Measurements from ENCODE around the gene FOXP1. TPM values are rescaled to one million over a fixed set of nuclear protein-coding genes. Genes with fewer than 3 reads are reported as not detected.

The FOXP1 gene
- total and polyA plus RNA-seq, 9 of the 15 experiments (the other 6 are each of a cell fraction or from before 2014, with no cell fraction given) = 7.7 to 34.5 (median 13.7) TPM

DNA sequence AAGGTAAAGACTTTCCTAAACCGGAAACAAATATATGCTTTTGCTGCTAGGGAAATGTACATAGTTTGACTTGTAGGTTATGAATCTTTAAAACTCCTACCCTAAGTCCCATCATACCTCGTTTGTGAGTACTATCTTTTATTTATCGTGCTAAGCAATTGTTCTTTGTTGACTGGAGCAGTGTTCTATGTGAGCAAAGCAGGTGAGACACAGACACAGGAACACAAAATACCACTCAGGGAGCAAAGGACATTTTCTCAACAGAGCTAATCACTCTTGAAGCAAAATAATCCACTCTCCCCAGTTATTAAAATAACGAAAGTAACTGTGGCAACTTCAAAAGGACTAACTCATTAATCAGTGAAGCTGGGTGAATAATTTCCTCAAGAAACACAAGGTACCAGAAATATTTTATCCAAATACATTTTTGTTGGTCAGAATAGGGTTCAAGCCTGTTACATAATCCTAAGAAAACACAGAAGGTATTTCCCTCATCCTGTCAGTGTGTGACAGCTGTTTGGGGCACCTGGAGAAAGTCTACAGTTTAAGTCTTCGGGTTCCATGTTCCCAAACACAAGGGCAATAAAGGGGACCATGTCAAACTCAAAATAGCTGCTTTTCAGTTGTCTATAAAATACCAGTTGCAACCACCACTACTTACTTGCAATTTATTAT lies 407.7 kb downstream of the FOXP1 start:
- no peaks in the 10 kb centered on the region for H3K79me2 ChIP-seq (ENCODE audit: control insufficient read depth, insufficient read depth, low read length)
- in situ Hi-C loops (cut with MboI) (no loop called here), intact Hi-C loops (cut with micrococcal nuclease) (no loop called here)
- no peaks in the 10 kb centered on the region for H3K36me3 ChIP-seq (ENCODE audit: control insufficient read depth, insufficient read depth, low read length)
- FAIRE-seq (no peak), DNase-seq (ENCODE audit: extremely low read depth in 1 of 4, low spot score in 3 of 4) (no peak), ATAC-seq (no peak)
- H3K9me3 ChIP-seq (replicated peaks; ENCODE audit: control insufficient read depth, insufficient read depth, low read depth, low read length) = no peaks in the 10 kb centered on the region
- H3K4me1 ChIP-seq (replicated peaks in 1 of 2; ENCODE audit: control insufficient read depth in 2 of 2, insufficient read depth in 2 of 2, low read length in 2 of 2) = no peaks in the 10 kb centered on the region; a peak in 1 of 5 replicates
- no peak overlapping the region for H2AFZ ChIP-seq (ENCODE audit: low read depth, low read length)
- no peak overlapping the region for H3K4me2 ChIP-seq (ENCODE audit: insufficient read depth, low read length)
- BruUV-seq (replicated peaks) = no TSS peak
- 62% methylated on average over 5 of the region's 5 CpGs for WGBS (ENCODE audit: insufficient coverage, low coverage, missing lambda C conversion rate)
- no peak for TF ChIP-seq ZNF174 (CRISPR knock-in tag; IDR thresholded peaks at IDR 0.05)
- TF ChIP-seq ZNF431 (CRISPR knock-in tag; IDR thresholded peaks at IDR 0.05) = no peak
- no peak for TF ChIP-seq EP400 (IDR thresholded peaks at IDR 0.05)
- TF ChIP-seq ZNF324 (CRISPR knock-in tag; IDR thresholded peaks at IDR 0.05) = no peak
- no peak for TF ChIP-seq HCFC1 (IDR thresholded peaks at IDR 0.05; ENCODE audit: low read depth, low read length)
- TF ChIP-seq E2F4 (CRISPR knock-in tag; IDR thresholded peaks at IDR 0.05; ENCODE audit: low read depth) = no peak
- no peak for TF ChIP-seq DEAF1 (CRISPR knock-in tag; IDR thresholded peaks at IDR 0.05)
- no peak for TF ChIP-seq ZNF217 (CRISPR knock-in tag; IDR thresholded peaks at IDR 0.05)
- TF ChIP-seq MTA1 (IDR thresholded peaks at IDR 0.05; ENCODE audit: borderline replicate concordance) = no peak
- TF ChIP-seq ZNF707 (CRISPR knock-in tag; conservative IDR thresholded peaks at IDR 0.05) = no peak
- TF ChIP-seq HEY1 (CRISPR knock-in tag; IDR thresholded peaks at IDR 0.05; ENCODE audit: borderline replicate concordance) = no peak
- TF ChIP-seq, protein P1, sequence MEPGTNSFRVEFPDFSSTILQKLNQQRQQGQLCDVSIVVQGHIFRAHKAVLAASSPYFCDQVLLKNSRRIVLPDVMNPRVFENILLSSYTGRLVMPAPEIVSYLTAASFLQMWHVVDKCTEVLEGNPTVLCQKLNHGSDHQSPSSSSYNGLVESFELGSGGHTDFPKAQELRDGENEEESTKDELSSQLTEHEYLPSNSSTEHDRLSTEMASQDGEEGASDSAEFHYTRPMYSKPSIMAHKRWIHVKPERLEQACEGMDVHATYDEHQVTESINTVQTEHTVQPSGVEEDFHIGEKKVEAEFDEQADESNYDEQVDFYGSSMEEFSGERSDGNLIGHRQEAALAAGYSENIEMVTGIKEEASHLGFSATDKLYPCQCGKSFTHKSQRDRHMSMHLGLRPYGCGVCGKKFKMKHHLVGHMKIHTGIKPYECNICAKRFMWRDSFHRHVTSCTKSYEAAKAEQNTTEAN (CRISPR knock-in tag; IDR thresholded peaks at IDR 0.05) = no peak
- no peak for TF ChIP-seq SRSF9 (IDR thresholded peaks at IDR 0.05; ENCODE audit: borderline replicate concordance, low read depth, low read length)
- H3K27ac ChIP-seq (ENCODE audit: extremely low read depth, low read depth, low read length) = no peak overlapping the region
- H3K9me1 ChIP-seq (ENCODE audit: control insufficient read depth, insufficient read depth, low read length) = no peaks in the 10 kb centered on the region
- POLR2A ChIA-PET = no interaction called here
- H3K27me3 ChIP-seq (ENCODE audit: control insufficient read depth in 2 of 2, insufficient read depth in 2 of 2, low read length in 2 of 2) = no peaks in the 10 kb centered on the region
- no peak overlapping the region for H3K4me3 ChIP-seq
- no peak overlapping the region for H3K9ac ChIP-seq (ENCODE audit: insufficient read depth in 1 of 2, low read depth in 2 of 2, low read length in 2 of 2)
- CTCF ChIA-PET (ENCODE audit: low intra/inter-chr PET ratio) = no interaction called here
- no peaks in the 10 kb centered on the region for H4K20me1 ChIP-seq (replicated peaks; ENCODE audit: control insufficient read depth, insufficient read depth, low read length)
